HG02642 (cell line): ENCODE results near the gene KLF15.

Source experiments
- ATAC-seq: cut with Tn5 transposase; IDR thresholded peaks from one replicate; pipeline ENCODE4 v1.9.1; 2021; ENCODE audit warnings: mild to moderate bottlenecking; ENCODE audit not compliant: unreplicated experiment, poor library complexity

The KLF15 gene

GRCh38 chr3:126357295-126358037 lies at the start of gene KLF15:
Gene KLF15 (minus strand): TSS chr3:126357408. CDS start chr3:126352922, 4,486 bp downstream.
- ATAC-seq = peak; percentile 92

- ATAC-seq = no peak
Measured at GRCh38 chr3:126406389-126407296, 49.4 kb upstream of the KLF15 start.

GRCh38 chr3:126402666-126403302 lies 45.6 kb upstream of the KLF15 start:
- ATAC-seq = no peak

GRCh38 chr3:126402178-126402577 lies 45.0 kb upstream of the KLF15 start:
- no peak for ATAC-seq

- no peak for ATAC-seq
Measured at GRCh38 chr3:126401611-126402160, 44.5 kb upstream of the KLF15 start.

GRCh38 chr3:126399756-126400155 lies 42.5 kb upstream of the KLF15 start:
- no peak for ATAC-seq

- peak; percentile 39 for ATAC-seq
Measured at GRCh38 chr3:126399351-126399735, 42.1 kb upstream of the KLF15 start.

GRCh38 chr3:126398423-126399350 lies 41.5 kb upstream of the KLF15 start:
- ATAC-seq = peak; percentile 13

GRCh38 chr3:126397610-126398422 lies 40.6 kb upstream of the KLF15 start:
- ATAC-seq = no peak

GRCh38 chr3:126396536-126396935 lies 39.3 kb upstream of the KLF15 start:
- no peak for ATAC-seq

GRCh38 chr3:126395846-126396513 lies 38.8 kb upstream of the KLF15 start:
- no peak for ATAC-seq

- no peak for ATAC-seq
Measured at GRCh38 chr3:126394977-126395321, 37.7 kb upstream of the KLF15 start.

- no peak for ATAC-seq
Measured at GRCh38 chr3:126394179-126394976, 37.2 kb upstream of the KLF15 start, which contains the start of gene CFAP100. Gene CFAP100 (plus strand): TSS chr3:126394909. CDS start chr3:126396001, 1,092 bp downstream.

- no peak for ATAC-seq
Measured at GRCh38 chr3:126393563-126393962, 36.4 kb upstream of the KLF15 start.

GRCh38 chr3:126392246-126392645 lies 35.0 kb upstream of the KLF15 start:
- ATAC-seq = no peak

GRCh38 chr3:126391631-126392030 lies 34.4 kb upstream of the KLF15 start:
- ATAC-seq = no peak

GRCh38 chr3:126390751-126391150 lies 33.5 kb upstream of the KLF15 start:
- ATAC-seq = no peak
